ENCODE data around the gene KCMF1.

GRCh38 chr2:84927275-84927627, 43.7 kb upstream of the KCMF1 start:
- TF ChIP-seq RAD21 (conservative IDR thresholded peaks at IDR 0.05): no peak
- no peak for TF ChIP-seq CTCF (IDR thresholded peaks at IDR 0.05; ENCODE audit: poor library complexity, severe bottlenecking)
- no peak for TF ChIP-seq TAF1 (IDR thresholded peaks at IDR 0.05; ENCODE audit: low read depth)
- no peak for TF ChIP-seq POLR2AphosphoS5 (IDR thresholded peaks at IDR 0.05)
- no peak for TF ChIP-seq REST (IDR thresholded peaks at IDR 0.05; ENCODE audit: borderline replicate concordance)
- TF ChIP-seq EZH2 (IDR thresholded peaks at IDR 0.05; ENCODE audit: borderline replicate concordance, insufficient read depth, low read length, poor library complexity, severe bottlenecking): no peak
- no peak for TF ChIP-seq EP300 (conservative IDR thresholded peaks at IDR 0.05; ENCODE audit: poor library complexity, severe bottlenecking)
- TF ChIP-seq MXI1 (conservative IDR thresholded peaks at IDR 0.05; ENCODE audit: poor library complexity, severe bottlenecking): no peak
- TF ChIP-seq SMC3 (conservative IDR thresholded peaks at IDR 0.05; ENCODE audit: poor library complexity): no peak

All from neural cell (in vitro differentiated cells).